MCF 10A (cell line): Measurements from ENCODE around the gene KCNA4. TPM values are rescaled to one million over a fixed set of nuclear protein-coding genes. Genes with fewer than 3 reads are reported as not detected.
"Not testable (repeated sequence)": the region's sequence is repeated elsewhere in the genome, so short reads cannot be mapped to it uniquely, and the experiment has no call there.

Source experiments
- BruUV-seq: library from RNA; stranded (reverse); fragments of 400-500 nt; replicated peaks from 2 replicates; lab custom pipeline; 2021; lab: Mats Ljungman, UMichigan
- CTCF ChIA-PET: fragments of 300-600 bp; sonication (Branson Sonifier 250); formaldehyde crosslinking; extraction: SDS; loops from one replicate; lab custom pipeline; 2021; ENCODE audit warnings: antibody characterized with exemption, inconsistent platforms; lab: Yijun Ruan, JAX
- POLR2A ChIA-PET: fragments of 300-600, 350-650 bp; sonication (Branson Sonifier 250); formaldehyde crosslinking; extraction: SDS; loops from one replicate; lab custom pipeline; 2020; ENCODE audit warnings: antibody characterized with exemption, inconsistent platforms; lab: Yijun Ruan, JAX
- DNase-seq: peaks from one replicate; pipeline ENCODE4 v3.0.0-alpha.2; 2018; ENCODE audit not compliant: unreplicated experiment
- H3K27ac Mint-ChIP-seq: one replicate; pipeline ENCODE4 v1.8.0; 2022; ENCODE audit warnings: mild to moderate bottlenecking, low read depth, mixed read lengths; ENCODE audit not compliant: unreplicated experiment
- H3K27me3 Mint-ChIP-seq: one replicate; pipeline ENCODE4 v1.8.0; 2022; ENCODE audit warnings: mixed read lengths; ENCODE audit not compliant: insufficient read depth, unreplicated experiment
- H3K36me3 Mint-ChIP-seq: one replicate; pipeline ENCODE4 v1.8.0; 2022; ENCODE audit warnings: mild to moderate bottlenecking, moderate library complexity, mixed read lengths; ENCODE audit not compliant: insufficient read depth, unreplicated experiment
- H3K4me1 Mint-ChIP-seq: one replicate; pipeline ENCODE4 v1.8.0; 2022; ENCODE audit warnings: mixed read lengths; ENCODE audit not compliant: insufficient read depth, unreplicated experiment
- H3K4me3 Mint-ChIP-seq: one replicate; pipeline ENCODE4 v1.8.0; 2022; ENCODE audit warnings: mild to moderate bottlenecking, moderate library complexity, mixed read lengths; ENCODE audit not compliant: unreplicated experiment
- H3K9me3 Mint-ChIP-seq: one replicate; pipeline ENCODE4 v1.8.0; 2022; ENCODE audit warnings: mixed read lengths; ENCODE audit not compliant: unreplicated experiment
- intact Hi-C: fragments of 100-400 bp; cut with micrococcal nuclease; formaldehyde crosslinking; loops from 2 replicates; pipeline ENCODE4 v1.14.1; 2022
- total RNA-seq: library from RNA; stranded (reverse); gene quantifications from 2 replicates; pipeline ENCODE4 v1.2.3, GENCODE V29; 2022
- TF ChIP-seq, protein P1 (sequence below): fragments of 200-600 bp; IDR thresholded peaks from one replicate; pipeline ENCODE4 v1.8.0; 2022; ENCODE audit warnings: antibody characterized with exemption, mild to moderate bottlenecking; ENCODE audit not compliant: unreplicated experiment

The KCNA4 gene
- total RNA-seq, 1 experiment from 2014 or later = not detected

DNA sequence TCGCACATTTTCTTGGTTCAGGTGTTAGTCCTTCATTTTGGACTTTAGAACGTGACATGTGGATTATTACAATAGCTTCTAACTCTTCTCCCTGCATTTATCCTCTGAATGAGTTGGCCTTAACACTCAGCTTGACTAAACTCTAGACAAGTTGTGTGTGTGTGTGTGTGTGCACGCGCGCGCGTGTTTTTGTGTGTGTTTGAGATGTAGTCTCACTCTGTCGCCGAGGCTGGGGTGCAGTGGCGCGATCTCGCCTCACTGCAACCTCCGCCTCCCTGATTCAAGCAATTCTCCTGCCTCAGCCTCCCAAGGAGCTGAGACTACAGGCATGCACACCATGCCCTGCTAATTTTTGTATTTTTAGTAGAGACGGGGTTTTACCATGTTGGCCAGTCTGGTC is 24.3 kb upstream of the KCNA4 start:
- BruUV-seq = no TSS peak
- TF ChIP-seq, protein P1, sequence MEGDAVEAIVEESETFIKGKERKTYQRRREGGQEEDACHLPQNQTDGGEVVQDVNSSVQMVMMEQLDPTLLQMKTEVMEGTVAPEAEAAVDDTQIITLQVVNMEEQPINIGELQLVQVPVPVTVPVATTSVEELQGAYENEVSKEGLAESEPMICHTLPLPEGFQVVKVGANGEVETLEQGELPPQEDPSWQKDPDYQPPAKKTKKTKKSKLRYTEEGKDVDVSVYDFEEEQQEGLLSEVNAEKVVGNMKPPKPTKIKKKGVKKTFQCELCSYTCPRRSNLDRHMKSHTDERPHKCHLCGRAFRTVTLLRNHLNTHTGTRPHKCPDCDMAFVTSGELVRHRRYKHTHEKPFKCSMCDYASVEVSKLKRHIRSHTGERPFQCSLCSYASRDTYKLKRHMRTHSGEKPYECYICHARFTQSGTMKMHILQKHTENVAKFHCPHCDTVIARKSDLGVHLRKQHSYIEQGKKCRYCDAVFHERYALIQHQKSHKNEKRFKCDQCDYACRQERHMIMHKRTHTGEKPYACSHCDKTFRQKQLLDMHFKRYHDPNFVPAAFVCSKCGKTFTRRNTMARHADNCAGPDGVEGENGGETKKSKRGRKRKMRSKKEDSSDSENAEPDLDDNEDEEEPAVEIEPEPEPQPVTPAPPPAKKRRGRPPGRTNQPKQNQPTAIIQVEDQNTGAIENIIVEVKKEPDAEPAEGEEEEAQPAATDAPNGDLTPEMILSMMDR = no peak
- Mint-ChIP-seq H3K27me3 (no peaks in the 10 kb centered on the region), H3K27ac (no peak overlapping the region), H3K9me3 (peaks cover 13% of the 10 kb centered on the region), H3K36me3 (no peaks in the 10 kb centered on the region), H3K4me1 (no peaks in the 10 kb centered on the region), H3K4me3 (no peak overlapping the region)
- ChIA-PET CTCF (no interaction called here), POLR2A (no interaction called here)
- no peak for DNase-seq
- intact Hi-C loops = no loop called here

DNA sequence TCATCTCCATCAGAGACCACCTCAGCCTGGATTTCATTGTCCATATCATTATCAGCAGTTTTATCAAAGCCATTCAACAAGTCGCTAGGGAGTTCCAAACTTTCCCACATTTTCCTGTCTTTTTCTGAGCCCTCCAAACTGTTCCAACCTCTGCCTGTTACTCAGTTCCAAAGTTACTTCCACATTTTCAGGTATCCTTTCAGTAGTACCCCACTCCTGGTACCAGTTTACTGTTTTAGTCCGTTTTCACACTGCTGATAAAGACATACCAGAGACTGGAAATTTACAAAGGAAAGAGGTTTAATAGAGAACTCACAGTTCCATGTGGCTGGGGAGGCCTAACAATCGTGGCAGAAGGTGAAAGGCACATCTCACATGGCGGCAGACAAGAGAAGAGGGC is 17.9 kb upstream of the KCNA4 start:
- CTCF ChIA-PET, H3K4me3 Mint-ChIP-seq, H3K27me3 Mint-ChIP-seq, H3K36me3 Mint-ChIP-seq, H3K27ac Mint-ChIP-seq, intact Hi-C loops, BruUV-seq, DNase-seq, H3K4me1 Mint-ChIP-seq, POLR2A ChIA-PET: not testable (repeated sequence)
- H3K9me3 Mint-ChIP-seq = peaks cover 28% of the 10 kb centered on the region

DNA sequence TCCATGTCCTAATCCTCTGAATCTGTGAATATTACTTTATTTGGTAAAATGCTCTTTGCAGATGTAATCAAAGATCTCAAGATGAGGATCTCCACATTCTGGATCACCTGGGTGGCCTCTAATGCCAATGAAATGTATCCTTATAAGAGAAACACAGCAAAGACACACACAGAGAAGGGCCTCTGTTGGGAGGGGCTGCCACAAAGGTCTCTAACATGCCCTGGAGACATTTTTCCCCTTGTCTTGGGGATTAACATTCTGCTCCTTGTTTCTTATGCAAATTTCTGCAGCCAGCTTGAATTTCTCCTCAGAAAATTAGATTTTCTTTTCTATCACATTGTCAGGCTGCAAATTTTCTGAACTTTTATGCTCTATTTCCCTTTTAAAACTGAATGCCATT is 17.3 kb upstream of the KCNA4 start:
- H3K36me3 Mint-ChIP-seq, H3K4me1 Mint-ChIP-seq, BruUV-seq, intact Hi-C loops, H3K4me3 Mint-ChIP-seq, H3K27me3 Mint-ChIP-seq, CTCF ChIA-PET, POLR2A ChIA-PET, DNase-seq, H3K27ac Mint-ChIP-seq: not testable (repeated sequence)
- H3K9me3 Mint-ChIP-seq = peaks cover 22% of the 10 kb centered on the region

DNA sequence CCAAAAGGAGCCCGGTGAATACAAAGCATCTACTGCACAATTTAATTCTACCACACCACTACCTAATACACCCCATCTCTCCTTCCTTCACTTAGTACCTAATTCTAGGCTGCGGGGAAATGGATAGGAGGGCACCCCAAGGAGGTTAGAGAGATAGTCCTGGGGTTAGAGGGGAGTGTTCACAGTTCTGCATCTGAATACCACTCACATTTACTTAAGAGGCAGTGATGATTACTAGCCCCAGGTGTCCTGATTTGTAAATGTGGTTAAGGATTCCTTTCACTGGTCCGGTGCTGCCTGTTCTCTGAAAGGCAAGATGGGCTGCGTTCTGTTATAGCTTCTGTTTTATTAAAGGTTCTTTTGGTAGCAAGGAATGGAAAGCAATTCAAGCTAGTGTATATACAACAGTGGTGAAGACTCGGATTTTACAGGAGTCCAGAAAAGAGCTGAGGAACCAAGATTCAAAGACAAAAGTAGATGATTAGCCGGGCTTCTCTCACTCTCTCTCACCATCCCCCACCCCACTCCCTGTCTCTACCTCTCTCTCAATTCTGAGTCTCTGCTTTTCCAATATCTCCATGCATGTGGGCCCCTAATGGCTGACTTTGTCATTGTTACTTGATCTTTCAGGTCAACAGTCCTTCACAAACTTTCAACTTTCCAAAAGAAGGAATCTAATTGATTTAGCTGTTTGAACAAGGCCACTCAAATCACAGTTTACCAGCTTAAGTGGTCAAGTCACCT is 8.7 kb upstream of the KCNA4 start:
- H3K4me3 Mint-ChIP-seq = no peak overlapping the region

DNA sequence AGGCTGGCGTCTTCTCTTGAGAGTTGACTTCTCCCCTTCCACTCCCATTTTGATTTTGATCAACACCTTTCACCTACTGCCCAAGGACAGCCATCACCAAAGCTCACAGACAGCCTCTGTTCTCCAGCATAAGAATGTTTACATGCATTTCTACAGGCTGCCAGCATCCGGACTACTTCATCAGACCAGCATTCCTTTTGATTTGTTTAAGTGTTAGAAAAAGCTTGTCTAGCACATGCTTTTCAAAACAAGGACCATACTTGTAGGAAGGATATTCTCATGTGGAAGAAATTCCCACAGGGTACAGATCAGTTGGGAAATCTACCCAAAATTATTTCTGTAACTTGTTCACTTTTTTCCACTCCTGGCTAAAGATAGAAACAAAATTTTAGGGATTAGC is 6.2 kb upstream of the KCNA4 start:
- BruUV-seq = no TSS peak
- CTCF ChIA-PET = interaction anchor here (0.8 kb wide), 1 partner anchor 436 kb away, joined by 4 read pairs; no protein-coding TSS in a partner anchor
- H3K9me3 Mint-ChIP-seq = no peaks in the 10 kb centered on the region
- TF ChIP-seq, protein P1 = no peak
- no peak overlapping the region for H3K4me3 Mint-ChIP-seq
- DNase-seq = no peak
- intact Hi-C loops = no loop called here
- POLR2A ChIA-PET = no interaction called here
- no peaks in the 10 kb centered on the region for H3K27me3 Mint-ChIP-seq
- no peak overlapping the region for H3K27ac Mint-ChIP-seq
- H3K4me1 Mint-ChIP-seq = no peaks in the 10 kb centered on the region
- no peaks in the 10 kb centered on the region for H3K36me3 Mint-ChIP-seq

More for the DNA sequence above, 8.7 kb upstream of the KCNA4 start:
- POLR2A ChIA-PET = no interaction called here
- TF ChIP-seq, protein P1 = no peak
- BruUV-seq = no TSS peak
- CTCF ChIA-PET = no interaction called here
- no peak overlapping the region for H3K27ac Mint-ChIP-seq
- no peaks in the 10 kb centered on the region for H3K27me3 Mint-ChIP-seq
- DNase-seq = no peak
- intact Hi-C loops = no loop called here
- peaks cover 4% of the 10 kb centered on the region for H3K36me3 Mint-ChIP-seq
- H3K4me1 Mint-ChIP-seq = no peaks in the 10 kb centered on the region
- no peaks in the 10 kb centered on the region for H3K9me3 Mint-ChIP-seq
